HG02763 (cell line): ENCODE measurements around the gene HIBCH.
"Not testable (repeated sequence)": the region's sequence is repeated elsewhere in the genome, so short reads cannot be mapped to it uniquely, and the experiment has no call there.

ENCODE experiments used
- ATAC-seq: cut with Tn5 transposase; IDR thresholded peaks from one replicate; pipeline ENCODE4 v1.9.1; 2021; ENCODE audit warnings: mild to moderate bottlenecking, moderate library complexity; ENCODE audit not compliant: unreplicated experiment

Gene HIBCH

DNA sequence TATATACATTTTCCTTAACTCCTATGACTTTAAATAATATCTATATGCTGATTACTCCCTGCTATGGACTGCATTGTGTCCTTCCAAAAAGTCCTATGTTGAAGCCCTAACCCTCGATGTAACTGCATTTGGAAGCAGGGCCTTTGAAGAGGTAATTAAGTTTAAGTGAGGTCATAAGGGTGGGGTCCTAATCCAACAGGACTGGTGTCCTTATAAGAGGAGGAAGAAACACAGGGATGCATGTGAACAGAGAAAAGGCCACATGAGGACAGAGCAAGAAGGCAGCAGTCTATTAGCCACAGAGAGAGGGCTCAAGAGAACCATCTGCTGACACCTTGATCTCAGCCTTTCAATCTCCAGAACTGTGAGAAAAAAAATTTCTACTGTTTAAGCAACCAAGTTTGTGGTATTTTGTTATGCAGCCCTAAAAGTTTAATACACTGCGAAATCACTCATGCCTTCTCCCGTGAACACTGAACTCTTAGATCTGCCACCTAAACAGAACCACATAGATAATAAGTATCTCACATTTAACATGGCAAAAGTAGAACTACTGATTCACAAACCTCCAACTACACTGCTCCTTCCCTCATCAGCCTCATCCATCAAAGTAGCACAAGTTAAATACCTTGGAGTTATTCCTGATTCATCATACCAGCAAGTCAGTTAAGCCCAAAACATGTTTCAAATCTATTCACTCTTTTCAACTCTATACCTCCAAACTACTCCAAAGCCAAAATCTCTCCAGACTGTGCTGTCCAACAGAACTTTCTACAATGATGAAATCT is 65.4 kb downstream of the HIBCH start:
- ATAC-seq = no peak

DNA sequence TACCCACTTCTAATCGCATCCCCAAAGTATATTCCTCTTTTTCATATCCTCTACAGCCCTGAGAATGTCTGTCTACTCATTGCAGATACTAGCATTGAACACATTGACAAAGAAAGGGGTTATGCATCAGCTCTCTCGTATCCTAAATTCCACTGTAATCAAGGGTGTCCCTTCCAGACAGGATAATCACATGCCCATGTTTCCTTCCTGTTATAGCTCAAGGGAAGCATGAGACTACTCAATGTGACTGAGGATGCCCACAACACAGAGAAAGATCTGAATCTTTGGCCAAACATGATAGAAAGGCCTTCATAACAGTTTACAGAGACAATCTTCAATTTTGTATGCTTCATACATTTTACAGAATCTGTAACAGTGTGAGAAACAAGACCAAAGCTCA is 69.2 kb downstream of the HIBCH start:
- ATAC-seq = no peak

GRCh38 chr2:190235551-190236075 is 84.0 kb downstream of the HIBCH start:
- ATAC-seq = no peak

DNA sequence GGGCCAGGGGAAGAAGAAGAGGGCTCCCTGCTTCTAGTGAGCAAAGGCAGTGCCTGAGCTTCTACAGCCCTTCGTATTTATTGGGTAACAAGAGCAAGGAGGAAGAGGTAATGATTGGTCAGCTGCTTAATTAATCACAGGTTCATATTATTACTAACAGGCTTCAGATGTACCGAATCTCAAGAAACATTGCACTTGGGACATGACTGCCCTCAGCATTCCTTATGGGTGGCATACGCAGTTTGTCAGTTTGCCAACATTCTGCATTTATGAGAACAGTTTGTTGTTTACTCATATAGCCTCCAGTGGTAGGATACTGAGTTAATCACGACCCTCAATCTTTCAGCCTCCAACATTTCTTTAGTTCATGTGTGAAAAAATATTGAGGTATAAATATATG is 84.5 kb downstream of the HIBCH start:
- ATAC-seq = no peak

DNA sequence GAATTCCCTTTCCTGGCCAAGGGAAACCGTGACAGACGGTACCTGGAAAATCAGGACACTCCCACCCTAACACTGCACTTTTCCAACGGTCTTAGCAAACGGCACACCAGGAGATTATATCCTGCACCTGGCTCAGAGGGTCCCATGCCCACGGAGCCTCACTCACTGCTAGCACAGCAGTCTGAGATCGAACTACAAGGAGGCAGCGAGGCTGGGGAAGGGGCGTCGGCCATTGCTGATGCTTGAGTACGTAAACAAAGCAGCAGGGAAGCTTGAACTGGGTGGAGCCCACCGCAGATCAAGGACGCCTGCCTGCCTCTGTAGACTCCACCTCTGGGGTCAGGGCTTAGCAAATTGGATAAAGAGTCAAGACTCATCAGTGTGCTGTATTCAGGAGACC is 95.6 kb downstream of the HIBCH start:
- not testable (repeated sequence) for ATAC-seq

GRCh38 chr2:190222745-190223144 is 96.9 kb downstream of the HIBCH start:
- ATAC-seq = not testable (repeated sequence)

DNA sequence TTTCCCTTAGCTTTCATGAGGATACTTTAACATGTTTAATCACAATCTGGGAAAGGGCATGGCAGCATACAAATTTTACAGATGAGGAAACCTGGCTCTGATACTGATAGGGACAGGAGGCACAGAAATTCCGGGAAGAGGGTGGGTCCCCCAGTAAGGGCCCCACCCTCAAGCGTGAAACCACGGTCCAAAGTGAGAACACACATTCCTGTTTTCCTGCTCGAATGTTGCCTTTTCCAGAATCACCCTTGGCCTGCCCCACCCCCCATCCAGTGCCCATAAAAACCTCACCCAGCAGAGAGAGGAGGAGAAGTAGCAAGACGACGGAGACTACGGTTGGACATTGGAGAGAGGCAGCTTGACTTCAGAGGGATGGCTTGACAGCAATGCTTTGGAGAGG is 98.2 kb downstream of the HIBCH start:
- ATAC-seq = no peak

DNA sequence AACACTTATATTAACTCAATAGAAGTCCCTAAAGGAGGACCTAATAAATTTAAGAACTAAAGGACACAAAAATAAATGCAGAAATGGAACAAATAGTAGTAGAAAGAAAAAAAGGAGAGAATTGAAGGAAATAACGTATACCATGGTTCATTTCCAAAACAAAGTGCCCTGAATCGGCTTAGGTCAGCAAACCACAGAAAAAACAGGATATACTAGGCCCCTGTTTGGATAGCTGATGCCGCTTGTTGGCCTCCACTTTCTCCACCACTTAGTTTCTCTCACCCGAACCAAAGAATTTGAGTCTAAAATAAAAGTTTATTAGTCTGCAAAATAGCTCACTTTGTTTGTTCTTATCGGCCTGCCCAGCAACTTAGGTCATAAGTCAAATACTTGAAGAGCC is 100.4 kb downstream of the HIBCH start:
- ATAC-seq = no peak

GRCh38 chr2:190217616-190218015 is 102.0 kb downstream of the HIBCH start:
- no peak for ATAC-seq

DNA sequence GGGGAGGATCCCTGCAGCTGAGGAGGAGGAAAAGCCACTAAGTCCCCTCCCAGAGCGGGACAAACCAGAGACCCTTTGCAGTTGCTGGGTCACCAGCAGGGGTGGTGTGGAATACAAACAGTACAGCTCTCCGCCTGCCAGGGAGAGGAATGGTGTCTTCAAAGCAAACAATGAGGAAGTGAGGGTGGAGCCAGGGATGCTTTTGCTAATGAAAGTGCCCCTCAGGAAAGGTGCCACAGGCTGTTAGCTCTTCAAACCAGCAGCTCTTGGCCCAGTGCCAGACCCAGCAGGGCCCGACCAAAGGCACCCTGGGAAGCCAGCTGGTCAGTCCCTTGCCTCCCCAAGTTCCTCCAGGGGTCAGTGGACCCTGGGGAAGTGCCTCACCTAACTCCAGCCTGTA is 102.8 kb downstream of the HIBCH start:
- ATAC-seq = no peak

DNA sequence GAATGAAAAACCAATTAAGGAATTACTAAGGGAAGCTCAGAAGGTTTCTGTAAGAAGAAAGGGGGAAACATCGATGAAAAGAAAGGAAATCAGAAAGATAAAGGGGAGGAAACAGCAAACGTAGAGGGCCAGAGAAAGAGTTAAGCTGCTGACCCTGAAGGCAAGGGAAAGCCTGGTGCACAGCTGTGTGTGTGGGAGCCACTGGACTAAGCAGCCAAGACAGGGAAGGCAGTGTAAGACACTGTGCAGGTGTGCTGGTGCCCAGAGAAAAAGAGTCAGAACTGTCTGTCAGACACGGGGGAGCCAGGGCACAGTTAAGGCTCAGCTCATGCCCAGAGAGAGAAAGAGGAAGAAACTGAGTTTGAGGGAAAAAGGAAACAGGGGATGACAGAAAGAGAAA is 104.0 kb downstream of the HIBCH start:
- ATAC-seq = no peak

- ATAC-seq = no peak
Observed at GRCh38 chr2:190214426-190215194, 105.0 kb downstream of the HIBCH start.

GRCh38 chr2:190213441-190214335 is 105.9 kb downstream of the HIBCH start:
- ATAC-seq = no peak

- no peak for ATAC-seq
Observed at GRCh38 chr2:190210471-190210870, 109.2 kb downstream of the HIBCH start.

- no peak for ATAC-seq
Observed at GRCh38 chr2:190209559-190209958, 110.1 kb downstream of the HIBCH start.

DNA sequence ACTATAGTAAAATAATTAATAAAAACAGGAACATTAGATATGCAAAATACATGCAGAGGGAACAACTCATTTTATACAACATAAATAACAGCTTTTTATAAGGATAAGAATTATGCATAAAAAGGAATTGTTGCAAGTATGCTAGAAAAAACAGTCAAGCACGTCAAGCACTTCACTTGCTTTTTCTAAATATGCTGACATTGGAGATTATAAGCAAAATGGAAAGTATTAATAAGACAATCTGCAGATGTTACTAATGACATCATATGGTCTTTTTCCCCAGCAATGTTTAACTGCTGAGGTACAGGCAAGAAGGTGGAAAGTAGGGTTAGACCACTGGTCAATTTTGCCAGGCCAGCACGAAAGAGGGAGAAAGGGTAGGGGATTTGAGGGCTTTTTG is 111.7 kb downstream of the HIBCH start:
- no peak for ATAC-seq

DNA sequence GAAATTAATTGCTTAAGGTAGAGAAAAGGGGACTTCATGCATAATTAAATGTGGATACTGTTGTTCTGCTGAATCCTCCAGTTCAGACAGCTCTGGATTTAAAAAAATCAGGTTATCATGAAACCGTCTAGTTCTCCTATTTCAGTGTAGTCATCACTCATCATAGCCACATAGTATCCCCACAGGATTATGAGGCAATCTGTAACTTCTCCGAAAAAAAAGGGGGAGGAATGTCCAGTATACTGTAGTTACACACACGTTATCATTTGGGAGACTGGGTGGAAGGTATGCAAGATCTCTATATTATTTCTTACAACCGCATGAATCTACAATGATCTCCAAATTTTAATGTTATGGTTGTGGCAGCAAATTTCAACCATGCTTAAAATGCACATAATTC is 114.0 kb downstream of the HIBCH start:
- ATAC-seq = no peak

GRCh38 chr2:190202604-190203003 is 117.0 kb downstream of the HIBCH start:
- ATAC-seq = no peak

GRCh38 chr2:190202018-190202417 is 117.6 kb downstream of the HIBCH start:
- ATAC-seq = no peak

DNA sequence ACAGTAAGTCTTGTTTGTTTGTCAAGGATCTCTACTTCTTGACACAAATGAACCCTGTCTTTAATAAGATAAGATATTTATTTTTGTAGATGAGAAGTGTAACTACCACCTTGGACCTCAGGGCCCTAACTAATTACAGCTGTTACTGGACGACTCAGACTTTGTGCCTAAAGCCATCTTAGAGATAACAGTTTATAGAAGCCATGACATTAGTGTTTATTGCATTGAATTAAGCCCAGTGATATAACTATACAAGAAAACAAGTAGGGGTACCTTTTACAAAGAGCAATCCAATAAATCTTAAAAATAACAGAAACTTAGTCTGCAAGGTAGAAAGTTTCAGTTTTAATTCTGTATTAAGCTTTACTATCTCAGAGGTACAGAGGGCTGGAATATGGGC is 119.0 kb downstream of the HIBCH start:
- ATAC-seq = no peak

GRCh38 chr2:190199530-190199929 is 120.1 kb downstream of the HIBCH start:
- no peak for ATAC-seq
